CD4-positive, CD25-positive, alpha-beta regulatory T cell (primary cell): Measurements from ENCODE around the gene RFT1. TPM values are rescaled to one million over a fixed set of nuclear protein-coding genes. Genes with fewer than 3 reads are reported as not detected.

Experiments
- ATAC-seq, 2 donors: fragments of 150-1000 bp; cut with Tn5 transposase; one replicate each; pipeline ENCODE4 v1.10.0; 2021; ENCODE audit warnings: low read depth in 2 of 2, moderate number of reproducible peaks in 2 of 2, moderate library complexity in 1 of 2
- DNase-seq, 3 donors: peaks; one replicate each; pipeline versions ENCODE4 v3.0.0 to v3.0.0-alpha.2; 2012 to 2022; ENCODE audit warnings: mixed read lengths in 1 of 3
- H3K27ac ChIP-seq: one replicate; pipeline ENCODE4 v1.7.0; 2013; ENCODE audit warnings: mild to moderate bottlenecking, low read length; ENCODE audit not compliant: insufficient read depth, poor library complexity, severe bottlenecking
- H3K27me3 ChIP-seq: one replicate; pipeline ENCODE4 v1.7.0; 2013; ENCODE audit warnings: low read length; ENCODE audit not compliant: control insufficient read depth, insufficient read depth
- H3K36me3 ChIP-seq: one replicate; pipeline ENCODE4 v1.7.0; 2013; ENCODE audit warnings: mild to moderate bottlenecking, low read length, moderate library complexity; ENCODE audit not compliant: control insufficient read depth, insufficient read depth
- H3K4me1 ChIP-seq: 2 replicates; pipeline ENCODE4 v1.7.0; 2013; ENCODE audit warnings: mild to moderate bottlenecking, low read length; ENCODE audit not compliant: insufficient read depth, control insufficient read depth, poor library complexity, severe bottlenecking
- H3K4me3 ChIP-seq: one replicate; pipeline ENCODE4 v1.7.0; 2013; ENCODE audit warnings: low read depth, mild to moderate bottlenecking, low read length, moderate library complexity
- H3K9me3 ChIP-seq, 2 experiments: 1 replicate in 1 of 2; 2 replicates in 1 of 2; pipeline ENCODE4 v1.7.0; 2013; ENCODE audit warnings: low read length in 2 of 2, mild to moderate bottlenecking in 1 of 2, moderate library complexity in 1 of 2; ENCODE audit not compliant: control insufficient read depth in 2 of 2
- H3K27ac Mint-ChIP-seq, 3 donors: one replicate each; pipeline ENCODE4 v1.8.0; 2020 to 2022; ENCODE audit warnings: mild to moderate bottlenecking in 3 of 3, mixed read lengths in 3 of 3, moderate library complexity in 2 of 3
- H3K27me3 Mint-ChIP-seq: one replicate; pipeline ENCODE4 v1.8.0; 2022; ENCODE audit warnings: mild to moderate bottlenecking, mixed read lengths
- H3K36me3 Mint-ChIP-seq: one replicate; pipeline ENCODE4 v1.8.0; 2020; ENCODE audit warnings: mixed read lengths
- H3K4me1 Mint-ChIP-seq, 4 donors: one replicate each; pipeline ENCODE4 v1.8.0; 2020 to 2022; ENCODE audit warnings: mixed read lengths in 4 of 4, mild to moderate bottlenecking in 1 of 4
- H3K4me3 Mint-ChIP-seq, 4 donors: one replicate each; pipeline ENCODE4 v1.8.0; 2020 to 2022; ENCODE audit warnings: mild to moderate bottlenecking in 4 of 4, mixed read lengths in 4 of 4, moderate library complexity in 3 of 4
- H3K9me3 Mint-ChIP-seq, 7 donors: one replicate each; pipeline ENCODE4 v1.8.0; 2020 to 2022; ENCODE audit warnings: mixed read lengths in 7 of 7, mild to moderate bottlenecking in 3 of 7, moderate library complexity in 2 of 7
- polyA plus RNA-seq, 4 donors: library from polyadenylated mRNA; unstranded; fragments of 300-500 nt; fragmentation: Illumina TruSeq; gene quantifications; one replicate each; pipeline ENCODE4 v1.2.3, GENCODE V29; 2021
- total RNA-seq: library from RNA; stranded (reverse); gene quantifications from one replicate; pipeline ENCODE4 v1.2.3, GENCODE V29; 2022

Gene RFT1
- total and polyA plus RNA-seq, 5 donors from 2014 or later = 12.9 to 27.6 (median 23.9) TPM

DNA sequence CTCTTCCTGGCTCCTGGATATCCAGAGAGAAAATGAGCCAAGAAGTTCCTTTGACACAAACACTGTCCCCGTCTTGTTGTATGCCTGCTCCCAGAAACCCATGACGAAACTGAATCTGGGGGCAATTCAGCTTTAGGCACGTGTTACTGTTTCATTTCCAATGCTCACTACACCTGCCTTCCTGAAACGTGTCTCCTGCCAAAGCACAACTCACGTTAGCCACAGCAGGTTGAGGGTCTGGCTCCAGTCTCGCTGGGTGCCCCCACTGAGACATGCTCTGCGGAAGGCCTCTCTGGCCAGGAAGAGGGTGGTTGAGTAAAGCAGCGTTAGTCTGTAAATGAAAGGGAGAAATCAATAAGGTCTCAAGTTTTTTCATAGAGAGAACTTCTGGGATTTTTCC lies 6.7 kb downstream of the RFT1 start:
- DNase-seq = no peak
- Mint-ChIP-seq H3K27ac (no peak overlapping the region), H3K9me3 (no peaks in the 10 kb centered on the region), H3K36me3 (peaks cover 31% of the 10 kb centered on the region), H3K4me3 (no peak overlapping the region), H3K27me3 (no peaks in the 10 kb centered on the region), H3K4me1 (peaks cover 0 to 6% (median 4%) of the 10 kb centered on the region in 4 donors)
- ATAC-seq = no peak
- Histone ChIP-seq H3K27ac (no peak overlapping the region), H3K27me3 (no peaks in the 10 kb centered on the region), H3K4me1 (no peaks in the 10 kb centered on the region), H3K36me3 (peaks cover 70% of the 10 kb centered on the region), H3K9me3 (no peaks in the 10 kb centered on the region), H3K4me3 (no peak overlapping the region)

- H3K9me3 Mint-ChIP-seq = no peaks in the 10 kb centered on the region
- H3K36me3 Mint-ChIP-seq = peaks cover 37% of the 10 kb centered on the region
Observed at GRCh38 chr3:53122933-53123305, 7.3 kb downstream of the RFT1 start.

DNA sequence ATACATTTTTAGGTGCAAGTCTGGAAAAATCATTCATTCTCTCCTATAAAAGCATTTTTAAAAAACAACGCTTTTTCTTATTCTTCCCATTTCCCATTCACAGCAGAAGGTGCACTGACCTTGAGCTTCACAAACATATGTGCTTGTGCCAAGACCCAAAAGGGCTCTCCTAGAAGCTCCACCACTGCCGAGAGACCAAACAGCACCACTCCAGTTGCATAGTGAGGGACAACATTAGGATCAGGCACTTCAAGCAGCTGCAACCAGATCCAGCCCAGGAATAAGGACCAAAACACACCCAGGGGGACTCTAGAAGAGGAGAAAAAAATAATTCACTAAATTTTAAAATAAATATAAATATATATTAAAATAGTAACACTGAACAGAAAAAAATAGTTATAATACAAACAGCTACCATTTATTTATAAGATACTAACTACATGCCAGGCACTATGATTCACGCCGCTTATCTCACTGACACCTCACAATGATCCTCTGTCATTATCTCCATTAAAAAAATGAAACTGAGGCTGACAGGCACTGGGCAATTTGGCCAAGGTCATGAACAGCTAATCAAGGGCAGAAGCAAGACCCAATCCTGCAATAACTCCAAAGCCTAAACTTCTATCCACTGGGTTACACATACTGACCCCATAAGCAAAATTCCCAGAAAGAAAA lies 7.8 kb downstream of the RFT1 start:
- Mint-ChIP-seq H3K27ac (no peak overlapping the region), H3K36me3 (peaks cover 38% of the 10 kb centered on the region), H3K27me3 (no peaks in the 10 kb centered on the region), H3K9me3 (no peaks in the 10 kb centered on the region), H3K4me1 (peaks cover 3 to 6% (median 4%) of the 10 kb centered on the region in 4 donors), H3K4me3 (no peak overlapping the region)
- DNase-seq = no peak
- no peaks in the 10 kb centered on the region for H3K9me3 ChIP-seq
- H3K4me3 ChIP-seq = no peak overlapping the region
- H3K4me1 ChIP-seq = no peaks in the 10 kb centered on the region
- H3K27me3 ChIP-seq = no peaks in the 10 kb centered on the region
- no peak overlapping the region for H3K27ac ChIP-seq
- no peak for ATAC-seq
- H3K36me3 ChIP-seq = peaks cover 82% of the 10 kb centered on the region

More at GRCh38 chr3:53122933-53123305, 7.3 kb downstream of the RFT1 start:
- Histone ChIP-seq H3K4me3 (no peak overlapping the region), H3K36me3 (peaks cover 76% of the 10 kb centered on the region), H3K9me3 (no peaks in the 10 kb centered on the region), H3K27me3 (no peaks in the 10 kb centered on the region), H3K4me1 (no peaks in the 10 kb centered on the region), H3K27ac (no peak overlapping the region)
- DNase-seq (no peak), ATAC-seq (no peak)
- no peaks in the 10 kb centered on the region for H3K27me3 Mint-ChIP-seq
- H3K4me3 Mint-ChIP-seq = no peak overlapping the region
- H3K4me1 Mint-ChIP-seq = peaks cover 3 to 6% (median 4%) of the 10 kb centered on the region in 4 donors
- H3K27ac Mint-ChIP-seq = no peak overlapping the region

- no peak overlapping the region for H3K27ac ChIP-seq
- Mint-ChIP-seq H3K4me1 (peaks cover 0 to 3% (median under 1%) of the 10 kb centered on the region in 4 donors), H3K27ac (no peak overlapping the region), H3K4me3 (no peak overlapping the region), H3K9me3 (no peaks in the 10 kb centered on the region), H3K27me3 (no peaks in the 10 kb centered on the region), H3K36me3 (peaks cover 38% of the 10 kb centered on the region)
- H3K4me1 ChIP-seq = no peaks in the 10 kb centered on the region
- DNase-seq (no peak), ATAC-seq (no peak)
- H3K4me3 ChIP-seq = no peak overlapping the region
- no peaks in the 10 kb centered on the region for H3K27me3 ChIP-seq
- H3K9me3 ChIP-seq = no peaks in the 10 kb centered on the region
- peaks cover 83% of the 10 kb centered on the region for H3K36me3 ChIP-seq
Observed at GRCh38 chr3:53120336-53120735, 9.9 kb downstream of the RFT1 start.

DNA sequence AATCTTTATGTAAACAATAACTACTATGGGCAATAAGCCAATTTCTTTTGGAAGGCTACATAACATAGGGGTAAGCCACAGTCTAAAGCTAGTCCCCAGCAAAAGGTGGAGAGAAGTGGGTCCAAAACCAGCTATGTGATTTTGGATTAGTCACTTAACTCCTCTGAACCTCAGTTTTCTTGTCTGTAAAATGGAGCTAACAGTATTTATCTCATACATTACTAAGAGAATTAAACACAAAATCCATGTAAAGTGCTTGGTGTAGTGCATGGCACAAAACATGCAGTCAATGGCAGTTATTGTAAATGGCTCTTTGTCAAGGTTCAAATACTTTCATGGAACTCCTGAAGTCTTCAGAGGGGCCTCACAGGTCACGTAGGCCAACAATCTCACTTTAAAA lies 13.3 kb downstream of the RFT1 start:
- Histone ChIP-seq H3K4me3 (no peak overlapping the region), H3K27me3 (no peaks in the 10 kb centered on the region), H3K27ac (no peak overlapping the region), H3K9me3 (no peaks in the 10 kb centered on the region), H3K4me1 (no peaks in the 10 kb centered on the region), H3K36me3 (peaks cover 63% of the 10 kb centered on the region)
- no peak overlapping the region for H3K4me3 Mint-ChIP-seq
- H3K27me3 Mint-ChIP-seq = no peaks in the 10 kb centered on the region
- no peak for ATAC-seq
- H3K27ac Mint-ChIP-seq = no peak overlapping the region
- peaks cover 23% of the 10 kb centered on the region for H3K36me3 Mint-ChIP-seq
- H3K4me1 Mint-ChIP-seq = peaks cover 0 to 3% (median under 1%) of the 10 kb centered on the region in 4 donors
- DNase-seq = no peak
- H3K9me3 Mint-ChIP-seq = no peaks in the 10 kb centered on the region

DNA sequence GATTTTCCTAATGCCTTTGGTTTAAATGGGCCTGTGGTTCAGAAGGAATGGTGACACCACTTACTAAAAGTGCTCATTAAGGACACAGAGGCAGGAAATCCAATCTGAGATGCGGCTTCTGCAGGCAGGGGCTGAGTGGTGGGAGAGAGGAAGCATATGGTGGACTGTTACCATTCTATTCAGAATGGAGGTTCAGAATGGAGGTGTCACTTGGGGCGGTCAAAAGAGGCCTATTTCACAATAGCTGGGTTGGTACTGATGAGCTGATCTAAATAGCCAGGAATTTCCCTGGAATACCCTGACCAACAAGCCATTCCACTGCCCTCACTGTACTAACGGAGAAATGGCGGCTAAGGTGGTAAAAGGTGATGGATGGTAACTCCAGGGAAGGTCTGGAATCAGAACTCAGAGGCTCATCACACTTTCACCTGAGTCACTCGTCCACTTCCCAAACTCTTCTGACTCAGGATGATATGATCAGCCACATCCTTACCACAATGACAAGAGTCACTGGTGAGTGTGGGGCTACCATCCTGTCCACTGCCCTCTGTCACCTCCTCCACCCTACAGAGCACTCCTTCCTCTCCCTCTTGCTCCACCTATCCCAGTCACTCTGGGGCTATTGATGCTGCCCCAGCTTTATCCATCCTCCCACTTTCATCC lies 15.7 kb downstream of the RFT1 start:
- H3K4me1 Mint-ChIP-seq = peaks cover 2 to 9% (median 5%) of the 10 kb centered on the region in 4 donors
- Histone ChIP-seq H3K9me3 (no peaks in the 10 kb centered on the region), H3K36me3 (peaks cover 51% of the 10 kb centered on the region), H3K27ac (no peak overlapping the region), H3K4me3 (no peak overlapping the region), H3K4me1 (no peaks in the 10 kb centered on the region), H3K27me3 (no peaks in the 10 kb centered on the region)
- H3K9me3 Mint-ChIP-seq = no peaks in the 10 kb centered on the region
- H3K27me3 Mint-ChIP-seq = no peaks in the 10 kb centered on the region
- DNase-seq = no peak
- H3K27ac Mint-ChIP-seq = no peak overlapping the region
- H3K4me3 Mint-ChIP-seq = no peak overlapping the region
- peaks cover 21% of the 10 kb centered on the region for H3K36me3 Mint-ChIP-seq
- ATAC-seq = peak in 1 of 2 donors; percentile 22

DNA sequence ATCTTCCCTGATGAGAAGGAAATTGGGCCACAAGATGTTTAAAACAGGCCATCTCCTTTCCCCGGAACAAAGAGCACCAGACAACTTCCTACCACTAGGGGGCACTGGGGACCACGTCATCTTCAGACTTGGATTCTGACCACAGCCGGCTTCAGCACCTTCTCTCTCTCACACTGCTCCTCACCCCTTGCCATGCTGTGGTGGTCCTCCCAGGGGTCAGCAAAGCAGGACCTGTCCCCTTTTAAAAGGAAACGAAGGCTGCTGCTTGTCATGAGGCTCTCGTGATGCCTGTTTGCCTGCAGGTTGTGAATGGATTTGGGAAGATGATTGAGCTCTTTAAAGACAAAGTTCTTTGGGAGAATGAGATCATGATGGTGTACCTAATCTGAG lies 16.2 kb downstream of the RFT1 start:
- Mint-ChIP-seq H3K9me3 (no peaks in the 10 kb centered on the region), H3K4me1 (peaks cover 4 to 10% (median 8%) of the 10 kb centered on the region in 4 donors), H3K4me3 (no peak overlapping the region), H3K27ac (no peak overlapping the region), H3K27me3 (no peaks in the 10 kb centered on the region), H3K36me3 (peaks cover 24% of the 10 kb centered on the region)
- Histone ChIP-seq H3K27me3 (no peaks in the 10 kb centered on the region), H3K4me1 (no peaks in the 10 kb centered on the region), H3K36me3 (peaks cover 49% of the 10 kb centered on the region), H3K27ac (no peak overlapping the region), H3K4me3 (no peak overlapping the region), H3K9me3 (no peaks in the 10 kb centered on the region)
- DNase-seq = peak; percentile 66 to 88 (median 81)
- ATAC-seq = peak; percentile 84 to 86
